HG02588 (cell line): ENCODE results near the gene CCR5.
"Not testable (repeated sequence)": the region's sequence is repeated elsewhere in the genome, so short reads cannot be mapped to it uniquely, and the experiment has no call there.

ENCODE experiments used
- ATAC-seq: cut with Tn5 transposase; IDR thresholded peaks from one replicate; pipeline ENCODE4 v1.9.1; 2021; ENCODE audit warnings: mild to moderate bottlenecking, moderate library complexity; ENCODE audit not compliant: unreplicated experiment

CCR5 gene

GRCh38 chr3:46383211-46383950 lies 12.6 kb downstream of the CCR5 start:
- no peak for ATAC-seq

- ATAC-seq: no peak
Observed at GRCh38 chr3:46383951-46384330, 13.2 kb downstream of the CCR5 start.

GRCh38 chr3:46386205-46386604 lies 15.5 kb downstream of the CCR5 start:
- no peak for ATAC-seq

DNA sequence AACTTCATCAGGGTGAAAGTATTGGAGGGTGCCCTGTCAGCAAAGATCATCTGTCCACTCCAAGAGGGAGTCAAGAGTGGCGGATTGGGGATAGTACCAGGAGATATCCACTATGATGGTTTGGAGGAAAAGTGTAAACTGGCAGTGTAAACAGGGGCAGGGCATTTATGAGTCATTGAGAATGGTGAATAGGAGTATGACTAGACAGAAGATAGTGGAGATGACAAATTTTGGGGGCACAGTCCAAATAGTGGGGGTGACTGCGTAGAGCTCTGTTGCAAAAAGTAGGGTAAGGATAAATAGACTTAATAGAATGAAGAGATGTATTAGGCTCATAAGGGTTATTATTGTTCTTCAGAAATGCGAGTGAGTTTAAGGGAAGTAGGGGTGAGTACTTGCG lies 18.1 kb downstream of the CCR5 start:
- ATAC-seq: not testable (repeated sequence)

- no peak for ATAC-seq
Observed at GRCh38 chr3:46389306-46389705, 18.6 kb downstream of the CCR5 start.

GRCh38 chr3:46391526-46391925 lies 20.8 kb downstream of the CCR5 start:
- ATAC-seq: not testable (repeated sequence)

DNA sequence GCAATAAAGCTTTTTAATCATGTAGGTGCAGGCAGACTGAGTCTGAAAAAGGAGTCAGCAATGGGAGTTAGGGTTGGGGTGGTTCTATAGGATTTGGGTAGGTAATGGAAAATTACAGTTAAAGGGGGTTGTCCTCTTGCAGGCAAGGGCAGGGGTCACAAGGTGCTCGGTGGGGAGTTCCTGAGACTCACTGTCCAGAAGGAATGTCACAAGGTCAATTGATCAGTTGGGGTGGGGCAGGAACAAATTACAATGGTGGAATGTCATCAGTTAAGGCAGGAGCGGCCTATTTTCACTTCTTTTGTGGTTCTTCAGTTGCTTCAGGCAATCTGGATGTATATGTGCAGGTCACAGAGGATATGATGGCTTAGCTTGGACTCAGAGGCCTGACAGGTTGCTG lies 22.3 kb downstream of the CCR5 start:
- ATAC-seq: no peak

- ATAC-seq: no peak
Observed at GRCh38 chr3:46393554-46394434, 23.0 kb downstream of the CCR5 start.

- ATAC-seq: no peak
Observed at GRCh38 chr3:46395210-46395661, 24.5 kb downstream of the CCR5 start.

- no peak for ATAC-seq
Observed at GRCh38 chr3:46395766-46396530, 25.2 kb downstream of the CCR5 start.

GRCh38 chr3:46397111-46397510 lies 26.4 kb downstream of the CCR5 start:
- ATAC-seq: no peak

GRCh38 chr3:46398186-46398955 lies 27.6 kb downstream of the CCR5 start:
- no peak for ATAC-seq

DNA sequence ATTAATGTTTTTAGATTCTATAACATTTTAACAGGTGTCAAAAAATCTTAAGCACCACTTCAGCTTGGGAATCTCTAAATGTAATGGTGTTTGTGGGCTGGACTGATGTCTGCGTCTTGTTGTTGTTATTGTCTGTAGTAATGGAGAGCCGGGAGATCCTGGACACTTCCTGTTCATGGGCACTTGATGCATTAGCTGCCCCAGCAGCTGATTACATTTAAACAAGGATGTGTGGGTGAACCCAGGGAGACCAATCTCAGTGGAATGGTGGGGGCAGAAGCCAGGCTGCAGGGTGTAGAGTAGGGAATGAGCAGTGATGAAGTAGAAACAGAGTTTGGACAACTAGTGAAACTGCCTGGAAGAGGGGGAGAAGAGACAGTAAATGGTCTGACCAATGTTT lies 28.4 kb downstream of the CCR5 start:
- ATAC-seq: no peak

DNA sequence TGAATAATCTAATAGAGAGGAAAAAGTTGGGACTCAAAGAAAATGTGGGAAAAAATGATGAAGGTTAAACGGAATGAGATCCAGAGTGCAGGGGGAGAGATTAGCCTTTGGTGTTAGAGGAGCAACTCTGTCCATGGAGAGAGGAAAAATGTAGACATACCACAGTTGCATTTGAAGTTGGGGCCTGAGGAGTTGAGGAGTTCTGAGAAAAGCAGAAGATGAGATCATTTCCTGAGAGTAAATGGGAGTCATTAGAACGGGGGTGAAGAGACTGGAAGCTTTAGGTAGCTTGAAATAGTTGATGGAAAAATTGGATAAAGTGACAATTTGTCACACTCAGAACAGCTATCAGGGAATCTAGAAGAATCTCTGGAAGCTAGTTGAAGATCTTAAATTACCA lies 28.8 kb downstream of the CCR5 start:
- ATAC-seq: no peak

GRCh38 chr3:46400000-46400734 lies 29.4 kb downstream of the CCR5 start:
- ATAC-seq: no peak

GRCh38 chr3:46400846-46401245 lies 30.1 kb downstream of the CCR5 start:
- ATAC-seq: no peak

DNA sequence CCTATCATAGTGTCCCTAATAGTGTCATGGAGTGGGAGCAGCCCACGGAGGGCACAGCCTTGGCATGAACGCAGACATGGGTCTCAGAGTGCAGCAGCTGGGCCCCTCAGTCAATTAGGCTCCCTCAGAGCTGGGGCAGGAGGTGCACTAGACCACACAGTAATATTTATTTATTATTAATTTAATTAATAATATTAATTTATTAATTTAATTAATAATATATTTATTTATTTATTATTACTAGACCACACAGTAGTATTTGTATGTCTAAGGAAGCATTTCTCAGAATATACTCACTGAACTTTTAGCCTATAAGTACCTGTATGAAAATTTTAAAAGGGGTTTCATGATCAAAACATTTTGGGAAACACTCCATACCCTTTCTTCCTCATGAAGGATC lies 30.8 kb downstream of the CCR5 start:
- ATAC-seq: no peak

DNA sequence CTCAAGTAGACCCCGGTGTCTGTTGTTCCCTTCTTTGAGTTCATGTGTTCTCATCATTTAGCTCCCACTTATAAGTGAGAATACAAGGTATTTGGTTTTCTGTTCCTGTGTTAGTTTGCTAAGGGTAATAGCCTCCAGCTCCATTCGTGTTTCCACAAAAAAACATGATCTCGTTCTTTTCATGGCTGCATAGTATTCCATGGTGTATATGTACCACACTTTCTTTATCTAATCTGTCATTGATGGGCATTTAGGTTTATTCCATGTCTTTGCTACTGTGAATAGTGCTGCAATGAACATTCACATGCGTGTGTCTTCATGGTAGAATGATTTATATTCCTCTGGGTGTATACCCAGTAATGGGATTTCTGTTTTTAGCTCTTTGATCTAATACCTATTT lies 32.2 kb downstream of the CCR5 start:
- not testable (repeated sequence) for ATAC-seq

GRCh38 chr3:46405301-46406019 lies 34.7 kb downstream of the CCR5 start:
- ATAC-seq: no peak
